ENCODE data around the gene PLXNB3. TPM values are rescaled to one million over a fixed set of nuclear protein-coding genes. Genes with fewer than 3 reads are reported as not detected.

PLXNB3 gene
- total and polyA plus RNA-seq, 2 of the 13 experiments (the other 11 are each of a cell fraction or from before 2014, with no cell fraction given): 3.0 to 6.9 TPM

DNA sequence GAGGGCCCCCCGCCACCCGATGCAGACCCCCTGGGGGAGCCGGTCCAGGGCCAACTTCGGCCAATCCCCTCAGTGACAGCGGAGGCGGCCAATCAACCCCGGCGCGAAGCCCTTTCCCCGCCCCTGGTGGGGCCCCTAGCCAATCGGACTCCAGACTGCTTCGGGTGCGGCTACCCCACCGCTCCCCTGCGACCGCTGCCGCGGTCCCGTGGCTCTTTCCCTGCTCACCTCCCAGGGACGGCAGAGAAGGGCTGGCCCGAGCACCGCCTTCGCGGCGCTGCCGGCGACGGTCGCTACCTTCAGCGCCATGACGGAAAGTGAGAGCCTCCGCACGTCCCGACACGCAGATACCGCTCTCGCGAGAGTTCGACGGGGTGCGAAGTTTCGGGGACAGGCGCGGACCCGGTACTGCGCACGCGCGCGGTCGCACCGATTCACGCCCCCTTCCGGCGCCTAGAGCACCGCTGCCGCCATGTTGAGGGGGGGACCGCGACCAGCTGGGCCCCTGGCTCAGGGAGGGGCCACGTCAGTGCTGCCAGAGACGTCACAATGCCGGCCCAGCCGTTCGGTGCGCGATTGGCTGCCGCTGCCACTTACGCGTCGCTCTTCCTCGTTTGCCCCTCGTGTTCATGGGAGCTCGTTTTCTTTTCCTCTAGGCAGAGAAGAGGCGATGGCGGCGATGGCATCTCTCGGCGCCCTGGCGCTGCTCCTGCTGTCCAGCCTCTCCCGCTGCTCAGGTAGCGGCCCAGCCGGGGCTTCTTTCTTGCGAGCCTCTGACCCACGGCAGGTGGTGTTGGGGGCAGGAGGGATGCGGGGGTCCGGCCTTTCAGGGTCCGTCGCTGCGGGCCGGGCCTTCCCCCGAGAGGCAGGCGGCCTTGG lies 30.2 kb downstream of the PLXNB3 start, which contains the start of the genes IDH3G and SSR4 (continued):
- TF ChIP-seq, protein P1, sequence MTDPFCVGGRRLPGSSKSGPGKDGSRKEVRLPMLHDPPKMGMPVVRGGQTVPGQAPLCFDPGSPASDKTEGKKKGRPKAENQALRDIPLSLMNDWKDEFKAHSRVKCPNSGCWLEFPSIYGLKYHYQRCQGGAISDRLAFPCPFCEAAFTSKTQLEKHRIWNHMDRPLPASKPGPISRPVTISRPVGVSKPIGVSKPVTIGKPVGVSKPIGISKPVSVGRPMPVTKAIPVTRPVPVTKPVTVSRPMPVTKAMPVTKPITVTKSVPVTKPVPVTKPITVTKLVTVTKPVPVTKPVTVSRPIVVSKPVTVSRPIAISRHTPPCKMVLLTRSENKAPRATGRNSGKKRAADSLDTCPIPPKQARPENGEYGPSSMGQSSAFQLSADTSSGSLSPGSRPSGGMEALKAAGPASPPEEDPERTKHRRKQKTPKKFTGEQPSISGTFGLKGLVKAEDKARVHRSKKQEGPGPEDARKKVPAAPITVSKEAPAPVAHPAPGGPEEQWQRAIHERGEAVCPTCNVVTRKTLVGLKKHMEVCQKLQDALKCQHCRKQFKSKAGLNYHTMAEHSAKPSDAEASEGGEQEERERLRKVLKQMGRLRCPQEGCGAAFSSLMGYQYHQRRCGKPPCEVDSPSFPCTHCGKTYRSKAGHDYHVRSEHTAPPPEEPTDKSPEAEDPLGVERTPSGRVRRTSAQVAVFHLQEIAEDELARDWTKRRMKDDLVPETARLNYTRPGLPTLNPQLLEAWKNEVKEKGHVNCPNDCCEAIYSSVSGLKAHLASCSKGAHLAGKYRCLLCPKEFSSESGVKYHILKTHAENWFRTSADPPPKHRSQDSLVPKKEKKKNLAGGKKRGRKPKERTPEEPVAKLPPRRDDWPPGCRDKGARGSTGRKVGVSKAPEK (CRISPR knock-in tag; IDR thresholded peaks at IDR 0.05; ENCODE audit: borderline replicate concordance): no peak
- no peak for TF ChIP-seq NFE2L1 (CRISPR knock-in tag; IDR thresholded peaks at IDR 0.05; ENCODE audit: borderline replicate concordance)
- TF ChIP-seq MZF1 (CRISPR knock-in tag; IDR thresholded peaks at IDR 0.05; ENCODE audit: borderline replicate concordance): no peak
- TF ChIP-seq SATB2 (CRISPR knock-in tag; IDR thresholded peaks at IDR 0.05): no peak
- no peak for TF ChIP-seq ELF4 (CRISPR knock-in tag; IDR thresholded peaks at IDR 0.05; ENCODE audit: borderline replicate concordance)
- no peak for TF ChIP-seq ZNF598 (CRISPR knock-in tag; IDR thresholded peaks at IDR 0.05; ENCODE audit: borderline replicate concordance)
- peak; percentile 72 for TF ChIP-seq ZFX (CRISPR knock-in tag; IDR thresholded peaks at IDR 0.05; ENCODE audit: low read depth)
- TF ChIP-seq JUND (CRISPR knock-in tag; IDR thresholded peaks at IDR 0.05): no peak
- TF ChIP-seq NFE2L2 (IDR thresholded peaks at IDR 0.05; ENCODE audit: low read length): no peak
- TF ChIP-seq, protein P2, sequence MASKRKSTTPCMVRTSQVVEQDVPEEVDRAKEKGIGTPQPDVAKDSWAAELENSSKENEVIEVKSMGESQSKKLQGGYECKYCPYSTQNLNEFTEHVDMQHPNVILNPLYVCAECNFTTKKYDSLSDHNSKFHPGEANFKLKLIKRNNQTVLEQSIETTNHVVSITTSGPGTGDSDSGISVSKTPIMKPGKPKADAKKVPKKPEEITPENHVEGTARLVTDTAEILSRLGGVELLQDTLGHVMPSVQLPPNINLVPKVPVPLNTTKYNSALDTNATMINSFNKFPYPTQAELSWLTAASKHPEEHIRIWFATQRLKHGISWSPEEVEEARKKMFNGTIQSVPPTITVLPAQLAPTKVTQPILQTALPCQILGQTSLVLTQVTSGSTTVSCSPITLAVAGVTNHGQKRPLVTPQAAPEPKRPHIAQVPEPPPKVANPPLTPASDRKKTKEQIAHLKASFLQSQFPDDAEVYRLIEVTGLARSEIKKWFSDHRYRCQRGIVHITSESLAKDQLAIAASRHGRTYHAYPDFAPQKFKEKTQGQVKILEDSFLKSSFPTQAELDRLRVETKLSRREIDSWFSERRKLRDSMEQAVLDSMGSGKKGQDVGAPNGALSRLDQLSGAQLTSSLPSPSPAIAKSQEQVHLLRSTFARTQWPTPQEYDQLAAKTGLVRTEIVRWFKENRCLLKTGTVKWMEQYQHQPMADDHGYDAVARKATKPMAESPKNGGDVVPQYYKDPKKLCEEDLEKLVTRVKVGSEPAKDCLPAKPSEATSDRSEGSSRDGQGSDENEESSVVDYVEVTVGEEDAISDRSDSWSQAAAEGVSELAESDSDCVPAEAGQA (IDR thresholded peaks at IDR 0.05; ENCODE audit: low read depth): peak; percentile 97
- TF ChIP-seq, protein P2 (CRISPR knock-in tag; IDR thresholded peaks at IDR 0.05; ENCODE audit: borderline replicate concordance): no peak; the same call in 1 of the 2 replicates
- 0 out of 2 replicates have a peak, but pooled peaks have one; percentile 67 for TF ChIP-seq ARID2 (CRISPR knock-in tag; IDR thresholded peaks at IDR 0.05; ENCODE audit: borderline replicate concordance)
- TF ChIP-seq CREB1 (IDR thresholded peaks at IDR 0.05): peak; percentile 91
- TF ChIP-seq CREB1 (CRISPR knock-in tag; IDR thresholded peaks at IDR 0.05): peak; percentile 90
- TF ChIP-seq KDM5B (CRISPR knock-in tag; IDR thresholded peaks at IDR 0.05; ENCODE audit: borderline replicate concordance): peak; percentile 31; the same call in 1 of the 2 replicates
- no peak for TF ChIP-seq HNF4A (CRISPR knock-in tag; IDR thresholded peaks at IDR 0.05)
- 0 out of 2 replicates have a peak, but pooled peaks have one; percentile 34 for TF ChIP-seq ZNF589 (CRISPR knock-in tag; conservative IDR thresholded peaks at IDR 0.05)
- no peak for TF ChIP-seq ZNF235 (CRISPR knock-in tag; IDR thresholded peaks at IDR 0.05; ENCODE audit: borderline replicate concordance)
- TF ChIP-seq RORA (CRISPR knock-in tag; IDR thresholded peaks at IDR 0.05): no peak
- TF ChIP-seq ZNF543 (CRISPR knock-in tag; IDR thresholded peaks at IDR 0.05): no peak
- TF ChIP-seq TOPORS (CRISPR knock-in tag; IDR thresholded peaks at IDR 0.05): 0 out of 2 replicates have a peak, but pooled peaks have one; percentile 59
- no peak for TF ChIP-seq KLF11 (CRISPR knock-in tag; IDR thresholded peaks at IDR 0.05)

Data from HepG2 (cell line).